ENCODE measurements around the gene NDEL1. TPM values are rescaled to one million over a fixed set of nuclear protein-coding genes. Genes with fewer than 3 reads are reported as not detected.
A peak's percentile ranks its signal among the peaks of the same experiment; 100 is the strongest.

The NDEL1 gene
- total and polyA plus RNA-seq, 9 of the 15 experiments (the other 6 are each of a cell fraction or from before 2014, with no cell fraction given) = 0.86 to 30.5 (median 22.7) TPM

GRCh38 chr17:8412089-8412488 lies 23.6 kb upstream of the NDEL1 start (continued):
- TF ChIP-seq NRF1 (conservative IDR thresholded peaks at IDR 0.05 in 1 of 2, IDR thresholded peaks at IDR 0.05 in 1 of 2) (0 out of 4 replicates have a peak, but pooled peaks of 1 of the 2 experiments have one; percentile 13), CREB1 (IDR thresholded peaks at IDR 0.05) (0 out of 2 replicates have a peak, but pooled peaks have one; percentile 14), CREB1 (CRISPR knock-in tag; IDR thresholded peaks at IDR 0.05) (no peak), SRF (CRISPR knock-in tag; IDR thresholded peaks at IDR 0.05) (peak in 1 of 2 experiments; percentile 93; a peak in 3 of 4 replicates), RCOR1 (IDR thresholded peaks at IDR 0.05; ENCODE audit: borderline replicate concordance in 1 of 2, low read depth in 2 of 2, low read length in 2 of 2) (0 out of 4 replicates have a peak, but pooled peaks of 1 of the 2 experiments have one; percentile 27), SMARCE1 (IDR thresholded peaks at IDR 0.05) (peak; percentile 77; the same call in 1 of the 2 replicates), HMBOX1 (IDR thresholded peaks at IDR 0.05) (peak; percentile 66), ILK (tag; IDR thresholded peaks at IDR 0.05; ENCODE audit: borderline replicate concordance, low read depth) (no peak), SOX6 (IDR thresholded peaks at IDR 0.05) (peak; percentile 73), SMARCA4 (IDR thresholded peaks at IDR 0.05) (peak; percentile 72; the same call in 1 of the 2 replicates), EZH2 (IDR thresholded peaks at IDR 0.05; ENCODE audit: borderline replicate concordance, low read depth, low read length) (no peak), PRDM10 (IDR thresholded peaks at IDR 0.05; ENCODE audit: partially characterized antibody) (peak; percentile 69), FOS (IDR thresholded peaks at IDR 0.05; ENCODE audit: extremely low read depth, insufficient read length) (peak; percentile 23), ZNF639 (CRISPR knock-in tag; conservative IDR thresholded peaks at IDR 0.05 in 1 of 2, IDR thresholded peaks at IDR 0.05 in 1 of 2) (no peak), DPF2 (IDR thresholded peaks at IDR 0.05) (peak; percentile 81), ATF1 (CRISPR knock-in tag; IDR thresholded peaks at IDR 0.05) (no peak), ATF1 (tag; IDR thresholded peaks at IDR 0.05) (peak; percentile 61), JUN (IDR thresholded peaks at IDR 0.05; ENCODE audit: borderline replicate concordance, low read depth, low read length) (peak; percentile 88), JUN (CRISPR knock-in tag; IDR thresholded peaks at IDR 0.05; ENCODE audit: borderline replicate concordance) (no peak), TBL1XR1 (IDR thresholded peaks at IDR 0.05; ENCODE audit: low read length in 2 of 2) (peak in 1 of 2 experiments; percentile 36; a peak in 1 of 4 replicates)

All from K562 (cell line).